ENCODE data around the gene INPP5D.

The INPP5D gene

GRCh38 chr2:233075141-233075965 is 15.2 kb downstream of the INPP5D start:
- peaks cover 18% of the 10 kb centered on the region for H3K79me2 ChIP-seq (ENCODE audit: insufficient read depth, low read length)
- H2AFZ ChIP-seq (ENCODE audit: low read length) = no peak overlapping the region
- H3K4me2 ChIP-seq (ENCODE audit: low read length) = peak overlapping the region; percentile 75
- no peaks in the 10 kb centered on the region for H4K20me1 ChIP-seq (ENCODE audit: insufficient read depth, low read length)
- peak overlapping the region; percentile 95 for H3K27ac ChIP-seq (ENCODE audit: low read depth, low read length, poor library complexity, severe bottlenecking)
- peaks cover 84% of the 10 kb centered on the region for H3K4me1 ChIP-seq (ENCODE audit: insufficient read depth, low read length, severe bottlenecking)
- no peaks in the 10 kb centered on the region for H3K9me3 ChIP-seq (ENCODE audit: low read length)
- TF ChIP-seq CTCF (IDR thresholded peaks at IDR 0.05; ENCODE audit: low read length) (no peak), EZH2 (IDR thresholded peaks at IDR 0.05; ENCODE audit: borderline replicate concordance, low read length) (no peak)
- H3F3A ChIP-seq (ENCODE audit: insufficient read depth, low read length) = peaks cover 5% of the 10 kb centered on the region
- H3K27me3 ChIP-seq (ENCODE audit: insufficient read depth, low read length) = no peaks in the 10 kb centered on the region
- H3K4me3 ChIP-seq (ENCODE audit: low read depth, low read length, poor library complexity, severe bottlenecking) = peak overlapping the region; percentile 37
- H3K36me3 ChIP-seq (ENCODE audit: insufficient read depth, low read length) = peaks cover 14% of the 10 kb centered on the region
- no peaks in the 10 kb centered on the region for H3K9me2 ChIP-seq (ENCODE audit: low read depth, low read length)
- H3K9ac ChIP-seq (ENCODE audit: low read length) = peak overlapping the region; percentile 54

- Histone ChIP-seq H3K9ac (ENCODE audit: low read length) (peak overlapping the region; percentile 54), H3K4me1 (ENCODE audit: insufficient read depth, low read length, severe bottlenecking) (peaks cover 84% of the 10 kb centered on the region), H3K4me3 (ENCODE audit: low read depth, low read length, poor library complexity, severe bottlenecking) (peak overlapping the region; percentile 37), H3K4me2 (ENCODE audit: low read length) (peak overlapping the region; percentile 75), H3K79me2 (ENCODE audit: insufficient read depth, low read length) (peaks cover 16% of the 10 kb centered on the region), H3K9me2 (ENCODE audit: low read depth, low read length) (no peaks in the 10 kb centered on the region), H3K36me3 (ENCODE audit: insufficient read depth, low read length) (peaks cover 20% of the 10 kb centered on the region), H4K20me1 (ENCODE audit: insufficient read depth, low read length) (no peaks in the 10 kb centered on the region), H3F3A (ENCODE audit: insufficient read depth, low read length) (peaks cover 6% of the 10 kb centered on the region), H3K27ac (ENCODE audit: low read depth, low read length, poor library complexity, severe bottlenecking) (peak overlapping the region; percentile 95), H2AFZ (ENCODE audit: low read length) (no peak overlapping the region), H3K27me3 (ENCODE audit: insufficient read depth, low read length) (no peaks in the 10 kb centered on the region), H3K9me3 (ENCODE audit: low read length) (no peaks in the 10 kb centered on the region)
- no peak for TF ChIP-seq EZH2 (IDR thresholded peaks at IDR 0.05; ENCODE audit: borderline replicate concordance, low read length)
- TF ChIP-seq CTCF (IDR thresholded peaks at IDR 0.05; ENCODE audit: low read length) = no peak
These were observed 15.8 kb downstream of the INPP5D start for GRCh38 chr2:233075966-233076339.

- peaks cover 91% of the 10 kb centered on the region for H3K4me1 ChIP-seq (ENCODE audit: insufficient read depth, low read length, severe bottlenecking)
- H3K4me2 ChIP-seq (ENCODE audit: low read length) = peak overlapping the region; percentile 75
- H3K79me2 ChIP-seq (ENCODE audit: insufficient read depth, low read length) = peaks cover 8% of the 10 kb centered on the region; the same call in 1 of the 2 replicates
- peaks cover 11% of the 10 kb centered on the region for H3F3A ChIP-seq (ENCODE audit: insufficient read depth, low read length)
- H3K27me3 ChIP-seq (ENCODE audit: insufficient read depth, low read length) = no peaks in the 10 kb centered on the region
- no peaks in the 10 kb centered on the region for H3K9me3 ChIP-seq (ENCODE audit: low read length)
- TF ChIP-seq CTCF (IDR thresholded peaks at IDR 0.05; ENCODE audit: low read length) (no peak), EZH2 (IDR thresholded peaks at IDR 0.05; ENCODE audit: borderline replicate concordance, low read length) (no peak)
- H2AFZ ChIP-seq (ENCODE audit: low read length) = no peak overlapping the region
- H3K4me3 ChIP-seq (ENCODE audit: low read depth, low read length, poor library complexity, severe bottlenecking) = peak overlapping the region; percentile 37
- H3K36me3 ChIP-seq (ENCODE audit: insufficient read depth, low read length) = peaks cover 19% of the 10 kb centered on the region
- H3K9me2 ChIP-seq (ENCODE audit: low read depth, low read length) = no peaks in the 10 kb centered on the region
- no peaks in the 10 kb centered on the region for H4K20me1 ChIP-seq (ENCODE audit: insufficient read depth, low read length)
- peak overlapping the region; percentile 54 for H3K9ac ChIP-seq (ENCODE audit: low read length)
- peak overlapping the region; percentile 95 for H3K27ac ChIP-seq (ENCODE audit: low read depth, low read length, poor library complexity, severe bottlenecking)
These were observed 16.6 kb downstream of the INPP5D start for GRCh38 chr2:233076749-233077148.

Data from OCI-LY1 (cell line).